Fibroblast of lung (primary cell): ENCODE results near the gene INO80E.

Source experiments
- CTCF ChIP-seq, 2 donors: IDR thresholded peaks in 1 of 2; conservative IDR thresholded peaks in 1 of 2; 1 replicate in 1 of 2; 2 replicates in 1 of 2; pipeline ENCODE4 v1.5.1; 2011 to 2012; ENCODE audit warnings: low read length in 2 of 2, control low read depth in 1 of 2, inconsistent platforms in 1 of 2, low read depth in 1 of 2, mild to moderate bottlenecking in 1 of 2
- EZH2 ChIP-seq: IDR thresholded peaks from 2 replicates; pipeline ENCODE4 v1.5.1; 2012; ENCODE audit warnings: low read length, control low read depth, mild to moderate bottlenecking; ENCODE audit errors: missing control alignments

- no peak for TF ChIP-seq EZH2
- no peak for TF ChIP-seq CTCF (conservative IDR thresholded peaks at IDR 0.05 in 1 of 2, IDR thresholded peaks at IDR 0.05 in 1 of 2; ENCODE audit: low read depth in 1 of 2, low read length in 2 of 2)
These were observed 8.4 kb downstream of the INO80E start for GRCh38 chr16:30004424-30004776.
